ENCODE measurements around the gene ZNF35. TPM values are rescaled to one million over a fixed set of nuclear protein-coding genes. Genes with fewer than 3 reads are reported as not detected.
"Not testable (repeated sequence)": the region's sequence is repeated elsewhere in the genome, so short reads cannot be mapped to it uniquely, and the experiment has no call there.

The ZNF35 gene
- total RNA-seq = 8.4 TPM

- peak; percentile 79 for DNase-seq (ENCODE audit: low spot score)
Observed at GRCh38 chr3:44648564-44649229, at the start of gene ZNF35. TSS of gene ZNF35 (plus strand) at chr3:44648732. CDS start at chr3:44651068, 2,336 bp downstream.

GRCh38 chr3:44601749-44602148, 46.8 kb upstream of the ZNF35 start:
- DNase-seq (ENCODE audit: low spot score) = no peak

- DNase-seq (ENCODE audit: low spot score) = no peak
Observed at GRCh38 chr3:44612678-44613077, 35.9 kb upstream of the ZNF35 start.

- peak; percentile 86 for DNase-seq (ENCODE audit: low spot score)
Observed at GRCh38 chr3:44624749-44625480, 23.6 kb upstream of the ZNF35 start, which contains the start of gene ZNF197. TSS of gene ZNF197 (plus strand) at chr3:44625036. CDS start at chr3:44629155, 4,119 bp downstream.

GRCh38 chr3:44628716-44629115, 19.8 kb upstream of the ZNF35 start:
- DNase-seq (ENCODE audit: low spot score) = no peak

GRCh38 chr3:44632193-44632592, 16.3 kb upstream of the ZNF35 start:
- no peak for DNase-seq (ENCODE audit: low spot score)

GRCh38 chr3:44642337-44642736, 6.2 kb upstream of the ZNF35 start:
- DNase-seq (ENCODE audit: low spot score) = no peak

GRCh38 chr3:44643024-44643423, 5.5 kb upstream of the ZNF35 start:
- no peak for DNase-seq (ENCODE audit: low spot score)

- no peak for DNase-seq (ENCODE audit: low spot score)
Observed at GRCh38 chr3:44647771-44648170, 761 bp upstream of the ZNF35 start.

GRCh38 chr3:44649709-44650108, 1.2 kb downstream of the ZNF35 start:
- DNase-seq (ENCODE audit: low spot score) = no peak

- DNase-seq (ENCODE audit: low spot score) = no peak
Observed at GRCh38 chr3:44654039-44654438, 5.5 kb downstream of the ZNF35 start.

- DNase-seq (ENCODE audit: low spot score) = no peak
Observed at GRCh38 chr3:44659015-44659414, 10.5 kb downstream of the ZNF35 start.

GRCh38 chr3:44659434-44659833, 10.9 kb downstream of the ZNF35 start:
- no peak for DNase-seq (ENCODE audit: low spot score)

GRCh38 chr3:44661189-44661588, 12.7 kb downstream of the ZNF35 start:
- DNase-seq (ENCODE audit: low spot score) = no peak

- no peak for DNase-seq (ENCODE audit: low spot score)
Observed at GRCh38 chr3:44665173-44665572, 16.6 kb downstream of the ZNF35 start.

- no peak for DNase-seq (ENCODE audit: low spot score)
Observed at GRCh38 chr3:44666346-44666745, 17.8 kb downstream of the ZNF35 start.

- DNase-seq (ENCODE audit: low spot score) = no peak
Observed at GRCh38 chr3:44669760-44670159, 21.2 kb downstream of the ZNF35 start.

GRCh38 chr3:44673466-44673865, 24.9 kb downstream of the ZNF35 start:
- not testable (repeated sequence) for DNase-seq (ENCODE audit: low spot score)

GRCh38 chr3:44674211-44674610, 25.7 kb downstream of the ZNF35 start:
- DNase-seq (ENCODE audit: low spot score) = no peak

GRCh38 chr3:44678480-44679116, 30.1 kb downstream of the ZNF35 start:
- no peak for DNase-seq (ENCODE audit: low spot score)

GRCh38 chr3:44680921-44681455, 32.5 kb downstream of the ZNF35 start:
- no peak for DNase-seq (ENCODE audit: low spot score)

GRCh38 chr3:44682182-44682896, 33.8 kb downstream of the ZNF35 start:
- DNase-seq (ENCODE audit: low spot score) = no peak
